IPS DF 4.7 (cell line): Measurements from ENCODE around the gene PPP4C.
"Not testable (repeated sequence)": the region's sequence is repeated elsewhere in the genome, so short reads cannot be mapped to it uniquely, and the experiment has no call there.

Experiments
- DNase-seq: peaks from one replicate; pipeline ENCODE4 v3.0.0-alpha.2; 2013; ENCODE audit warnings: low spot score; ENCODE audit errors: extremely low read depth

PPP4C gene

GRCh38 chr16:30075503-30076275, at the start of gene PPP4C:
PPP4C (plus strand) TSS chr16:30075994; CDS start chr16:30076378, 384 bp downstream.
- DNase-seq: no peak

GRCh38 chr16:30026449-30026848, 49.3 kb upstream of the PPP4C start:
- DNase-seq: no peak

- DNase-seq: no peak
Observed at GRCh38 chr16:30027588-30028437, 48.0 kb upstream of the PPP4C start.

- DNase-seq: no peak
Observed at GRCh38 chr16:30028438-30029076, 47.2 kb upstream of the PPP4C start.

- DNase-seq: no peak
Observed at GRCh38 chr16:30030011-30030685, 45.6 kb upstream of the PPP4C start.

- DNase-seq: no peak
Observed at GRCh38 chr16:30030841-30031413, 44.9 kb upstream of the PPP4C start, which contains the start of gene TLCD3B. TLCD3B (minus strand) TSS chr16:30031271; CDS start chr16:30030527, 744 bp downstream.

GRCh38 chr16:30031477-30031918, 44.3 kb upstream of the PPP4C start:
- DNase-seq: no peak

GRCh38 chr16:30032083-30032819, 43.5 kb upstream of the PPP4C start:
- DNase-seq: no peak

- no peak for DNase-seq
Observed at GRCh38 chr16:30033270-30033669, 42.5 kb upstream of the PPP4C start.

- no peak for DNase-seq
Observed at GRCh38 chr16:30040221-30040620, 35.6 kb upstream of the PPP4C start.

GRCh38 chr16:30040690-30041089, 35.1 kb upstream of the PPP4C start:
- DNase-seq: not testable (repeated sequence)

GRCh38 chr16:30041841-30042240, 34.0 kb upstream of the PPP4C start:
- DNase-seq: no peak

- DNase-seq: no peak
Observed at GRCh38 chr16:30046178-30046577, 29.6 kb upstream of the PPP4C start.

- no peak for DNase-seq
Observed at GRCh38 chr16:30046588-30046987, 29.2 kb upstream of the PPP4C start.

GRCh38 chr16:30049871-30050270, 25.9 kb upstream of the PPP4C start:
- DNase-seq: no peak

- no peak for DNase-seq
Observed at GRCh38 chr16:30051518-30051917, 24.3 kb upstream of the PPP4C start.

GRCh38 chr16:30052671-30053372, 23.0 kb upstream of the PPP4C start:
- DNase-seq: no peak

GRCh38 chr16:30053376-30054015, 22.3 kb upstream of the PPP4C start:
- no peak for DNase-seq

- no peak for DNase-seq
Observed at GRCh38 chr16:30054451-30054850, 21.3 kb upstream of the PPP4C start.
